Measurements from ENCODE around the gene TM9SF4.
"Not testable (repeated sequence)": the region's sequence is repeated elsewhere in the genome, so short reads cannot be mapped to it uniquely, and the experiment has no call there.

Gene TM9SF4

DNA sequence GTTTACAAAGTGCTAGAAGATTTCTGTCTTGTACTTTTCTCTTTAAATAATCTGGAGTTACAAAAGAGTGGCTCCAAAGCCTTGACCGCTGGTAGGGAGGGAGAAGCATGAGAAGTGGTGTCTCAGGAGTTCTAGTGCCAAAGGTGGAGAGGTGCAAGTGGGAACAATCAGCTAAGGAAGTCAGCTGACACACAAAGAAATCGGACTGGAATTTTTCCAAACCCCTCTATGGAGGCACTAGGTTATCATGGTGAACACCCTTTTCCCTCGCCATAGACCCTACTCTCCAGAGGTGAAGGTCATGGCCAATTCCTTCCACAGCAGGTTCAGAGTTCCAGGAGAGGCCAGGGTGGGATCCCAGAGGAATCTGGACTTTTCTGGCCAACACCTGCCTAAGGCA is 83.2 kb downstream of the TM9SF4 start:
- no peak for DNase-seq

DNA sequence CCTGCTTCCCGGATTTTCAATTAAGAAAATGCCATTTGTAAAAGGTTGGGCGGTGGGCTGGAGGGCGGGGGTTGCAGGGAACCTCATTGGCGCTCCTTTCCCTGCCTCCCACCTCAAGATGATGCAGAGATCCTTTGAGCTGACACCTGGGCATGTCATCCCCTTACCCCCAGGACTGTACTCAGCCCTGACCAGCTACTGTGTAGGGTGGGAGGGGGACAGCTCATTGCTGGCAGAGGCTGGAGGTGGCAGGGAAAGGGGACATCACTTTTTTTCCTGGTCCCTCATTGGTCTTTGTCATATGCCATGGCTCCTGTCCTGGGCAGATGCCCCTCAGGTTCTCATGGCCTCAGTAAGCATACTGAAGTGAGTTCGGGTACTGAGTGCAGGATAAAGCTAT is 83.8 kb downstream of the TM9SF4 start:
- not testable (repeated sequence) for DNase-seq

DNA sequence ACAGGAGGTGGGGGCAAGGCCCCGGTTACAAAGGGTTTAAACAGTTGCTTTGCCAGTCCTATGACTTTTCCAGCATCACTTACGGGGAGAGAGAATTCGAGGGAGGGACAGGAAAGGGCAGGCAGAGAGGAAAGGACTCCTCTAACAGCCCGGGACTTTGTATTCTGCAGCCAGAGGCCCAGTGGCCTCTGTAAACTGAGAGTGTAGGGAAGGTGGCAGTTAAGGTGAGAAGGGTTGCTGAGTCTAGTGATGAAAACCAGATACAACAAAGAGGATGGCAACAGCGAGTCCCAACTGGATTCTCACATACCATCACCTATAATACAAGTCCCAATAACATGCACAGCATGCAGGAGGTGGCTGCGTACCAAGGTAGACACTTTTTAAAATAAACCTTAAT is 84.5 kb downstream of the TM9SF4 start:
- DNase-seq, result no peak

DNA sequence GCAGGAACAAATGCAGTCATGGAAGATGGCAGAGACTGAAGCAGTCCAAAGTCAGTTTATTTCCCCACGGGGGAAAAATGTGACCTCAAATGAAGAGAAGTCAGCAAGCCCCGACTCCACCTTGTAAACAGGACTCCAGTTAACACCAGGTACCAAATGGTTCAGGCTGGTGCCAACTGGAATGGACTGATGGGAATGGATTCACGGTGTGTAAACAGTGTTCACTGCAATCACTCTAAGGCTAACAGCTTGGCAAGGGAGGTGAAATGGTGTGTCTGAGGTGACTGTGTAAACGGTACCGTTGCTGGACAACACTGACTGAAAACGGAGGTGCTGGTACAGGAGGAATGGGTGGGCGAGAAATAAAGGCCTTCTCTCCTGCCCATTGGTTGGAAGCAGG is 86.1 kb downstream of the TM9SF4 start:
- DNase-seq, result no peak

DNA sequence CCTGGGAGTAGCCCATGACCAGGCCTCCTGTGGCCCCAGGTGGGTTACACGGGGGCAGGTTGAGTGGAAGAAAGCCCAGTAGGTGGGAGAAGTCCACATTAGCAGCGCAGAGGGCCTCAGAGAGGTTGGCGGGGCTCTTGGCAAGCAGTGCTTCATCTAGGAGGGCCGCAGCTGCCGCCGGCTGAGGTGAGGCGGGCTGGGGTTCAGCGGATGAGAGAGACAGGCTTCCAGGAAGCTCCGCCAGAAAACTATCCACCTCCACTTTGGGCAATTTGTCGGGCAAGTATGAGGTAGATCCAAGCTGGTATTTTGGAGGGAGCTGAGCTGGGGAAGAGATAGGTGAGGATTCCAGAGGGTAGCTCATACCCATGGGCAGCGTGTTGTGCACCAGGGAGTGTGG is 87.1 kb downstream of the TM9SF4 start:
- DNase-seq, result not testable (repeated sequence)

DNA sequence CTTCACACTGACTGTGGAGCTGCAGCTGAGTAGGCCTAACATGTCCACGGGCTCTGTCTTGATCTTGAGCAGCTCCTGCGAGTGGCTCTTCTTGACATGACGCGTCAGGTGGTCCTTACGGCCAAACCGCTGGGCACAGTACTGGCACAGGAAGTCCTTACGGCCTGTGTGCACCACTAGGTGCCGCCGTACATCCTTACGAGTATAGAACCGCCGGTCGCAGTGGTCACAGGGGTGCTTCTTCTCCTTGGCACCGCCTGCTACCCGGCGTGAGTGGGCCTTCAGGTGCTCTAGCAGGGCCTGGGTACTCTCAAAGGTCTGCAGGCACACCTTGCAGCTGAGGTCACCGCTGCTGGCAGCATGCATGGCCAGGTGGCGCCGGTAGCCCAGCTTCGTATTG is 87.6 kb downstream of the TM9SF4 start:
- DNase-seq, result not testable (repeated sequence)

DNA sequence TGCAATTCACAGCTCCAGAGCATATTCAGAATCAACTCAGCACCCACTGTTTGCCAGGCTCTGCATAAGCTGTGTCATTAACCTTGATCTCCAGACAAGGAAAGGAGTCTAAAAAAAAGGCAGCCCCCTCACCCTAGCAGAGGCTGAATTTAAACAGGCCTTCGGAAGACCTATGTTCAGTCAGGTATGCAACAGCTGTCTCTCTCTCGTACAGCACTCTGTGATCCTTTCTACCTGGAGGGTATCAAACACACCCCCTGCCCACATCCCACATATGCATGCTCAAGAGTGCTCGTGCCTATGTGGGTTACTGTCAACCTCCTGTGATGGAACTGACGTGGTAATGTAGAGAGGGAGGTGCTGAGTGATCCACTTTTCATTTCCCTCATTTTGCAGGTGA is 89.5 kb downstream of the TM9SF4 start:
- no peak for DNase-seq

DNA sequence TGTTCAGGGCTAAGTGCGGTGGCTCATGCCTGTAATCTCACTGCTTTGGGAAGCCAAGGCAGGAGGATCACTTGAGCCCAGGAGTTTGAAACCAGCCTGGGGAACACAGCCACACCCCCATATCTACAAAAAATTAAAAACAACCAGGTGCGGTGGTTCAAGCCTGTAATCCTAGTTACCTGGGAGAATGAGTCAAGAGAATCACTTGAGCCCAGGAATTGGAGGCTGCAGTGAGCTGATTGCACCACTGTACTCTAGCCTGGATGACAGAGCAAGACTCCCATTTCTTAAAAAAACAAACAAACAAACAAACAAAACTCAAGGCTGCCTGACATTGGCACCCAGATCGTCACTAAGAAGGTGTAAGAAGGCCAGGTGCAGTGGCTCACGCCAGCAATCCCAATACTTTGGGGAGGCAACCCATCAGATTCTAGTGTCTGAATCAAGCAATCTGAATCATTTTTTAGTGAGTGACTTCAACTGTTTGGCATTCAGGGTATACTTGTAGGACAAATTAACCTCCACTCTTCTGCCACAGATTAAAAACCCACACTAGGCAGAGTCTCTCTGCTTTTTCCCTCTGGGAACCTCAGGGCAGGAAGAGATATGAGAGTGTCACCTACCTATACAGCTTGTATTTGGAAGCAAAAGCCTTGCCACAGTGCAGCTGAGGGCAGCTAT is 91.9 kb downstream of the TM9SF4 start:
- no peak for DNase-seq

DNA sequence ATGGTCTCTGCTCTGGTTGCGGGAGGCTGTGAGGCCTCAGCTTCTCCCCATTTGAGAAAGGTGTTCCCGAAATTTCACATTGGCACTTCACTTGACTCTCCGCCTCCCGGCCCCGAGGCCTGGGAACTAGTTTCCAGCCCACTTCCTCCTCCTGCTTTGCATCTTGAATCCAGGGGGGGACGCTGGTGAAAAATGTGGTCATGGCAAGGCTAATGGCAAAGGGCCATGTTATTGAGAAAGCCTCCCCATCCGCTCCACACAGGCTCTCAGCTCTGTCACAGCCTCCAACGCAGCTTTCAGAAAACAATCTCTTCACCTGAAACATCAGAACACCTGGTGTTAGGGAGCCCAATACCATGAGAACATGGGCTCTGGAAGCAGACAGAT is 92.5 kb downstream of the TM9SF4 start:
- DNase-seq, result no peak

DNA sequence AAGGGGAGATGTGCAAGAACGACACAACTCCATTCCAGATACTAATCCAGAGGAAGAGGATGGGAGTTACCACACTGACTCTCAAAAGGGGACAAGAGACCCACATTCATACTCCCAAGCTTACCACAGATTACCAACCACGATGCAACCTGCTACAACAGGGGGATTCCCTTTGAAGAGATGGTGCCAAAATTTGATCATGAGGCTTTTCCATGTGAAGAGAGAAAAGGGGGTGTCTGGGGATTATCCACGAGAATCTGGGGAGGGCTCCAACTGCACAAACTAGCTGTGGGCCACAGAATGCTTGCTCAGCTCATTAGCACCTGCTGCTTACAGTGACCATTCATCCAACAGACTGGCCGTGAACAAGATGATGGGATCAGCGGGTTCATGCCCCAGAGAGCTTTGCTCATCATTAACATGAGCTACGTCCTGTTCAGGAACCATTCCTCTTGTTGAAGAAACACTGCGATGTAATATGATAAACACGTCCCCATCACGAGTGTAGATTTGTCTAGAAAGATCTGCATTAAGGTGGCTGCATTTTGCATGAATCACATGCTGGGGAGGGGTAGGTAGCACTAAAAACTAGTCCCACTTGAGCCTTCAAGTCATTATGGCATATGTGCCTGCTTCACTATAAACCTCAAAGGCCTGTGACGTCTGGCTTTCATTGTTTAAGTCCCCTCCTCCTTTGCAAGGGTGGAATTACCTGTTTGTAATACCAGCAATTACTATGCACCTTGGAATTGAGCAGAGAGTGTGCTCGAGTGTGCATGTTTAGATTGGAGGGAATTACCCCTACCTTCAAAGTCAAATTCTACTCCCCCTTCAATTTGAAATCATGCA is 94.1 kb downstream of the TM9SF4 start:
- DNase-seq, result no peak

DNA sequence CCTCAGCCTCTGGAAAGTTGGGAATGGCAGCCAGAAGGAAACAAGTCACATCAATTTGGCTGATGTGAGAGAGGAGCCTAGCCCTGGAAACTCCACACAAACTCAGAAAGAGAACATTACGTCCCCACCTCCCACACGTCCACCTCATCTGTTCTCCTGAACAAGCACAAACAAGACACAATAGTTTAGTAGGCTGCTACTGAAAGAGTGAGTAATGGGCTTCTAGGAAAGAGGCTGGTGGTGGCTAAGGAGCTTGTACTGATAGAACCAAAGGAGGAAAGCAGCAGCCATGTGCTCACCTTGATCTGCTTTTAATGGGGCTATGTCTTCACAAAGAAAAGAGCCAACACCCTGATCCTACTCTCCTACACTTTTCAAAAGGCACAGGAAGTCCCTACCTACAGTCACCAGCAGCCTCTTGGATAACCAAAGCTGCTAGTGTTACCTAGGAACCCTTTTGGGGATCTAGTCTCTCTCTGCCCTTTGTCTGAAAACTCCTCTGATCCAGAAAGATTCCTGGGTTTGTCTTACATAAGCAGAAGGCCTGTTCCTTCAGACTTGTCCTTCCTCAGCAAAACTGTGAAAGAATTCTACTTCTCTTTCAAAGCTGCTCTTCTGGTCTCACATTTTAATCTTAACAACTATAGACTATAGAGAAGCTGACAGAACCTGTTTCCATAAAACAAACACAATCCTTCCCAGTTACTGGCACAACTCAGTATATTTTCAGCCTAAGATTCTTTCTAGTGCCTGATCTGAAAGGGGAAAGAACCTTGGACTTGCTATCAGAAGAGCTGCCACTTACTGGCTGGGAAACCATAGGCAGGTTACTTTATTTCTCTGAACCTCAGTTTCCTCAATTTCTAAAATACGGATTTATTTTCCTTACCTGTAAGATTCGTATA is 94.9 kb downstream of the TM9SF4 start:
- no peak for DNase-seq

DNA sequence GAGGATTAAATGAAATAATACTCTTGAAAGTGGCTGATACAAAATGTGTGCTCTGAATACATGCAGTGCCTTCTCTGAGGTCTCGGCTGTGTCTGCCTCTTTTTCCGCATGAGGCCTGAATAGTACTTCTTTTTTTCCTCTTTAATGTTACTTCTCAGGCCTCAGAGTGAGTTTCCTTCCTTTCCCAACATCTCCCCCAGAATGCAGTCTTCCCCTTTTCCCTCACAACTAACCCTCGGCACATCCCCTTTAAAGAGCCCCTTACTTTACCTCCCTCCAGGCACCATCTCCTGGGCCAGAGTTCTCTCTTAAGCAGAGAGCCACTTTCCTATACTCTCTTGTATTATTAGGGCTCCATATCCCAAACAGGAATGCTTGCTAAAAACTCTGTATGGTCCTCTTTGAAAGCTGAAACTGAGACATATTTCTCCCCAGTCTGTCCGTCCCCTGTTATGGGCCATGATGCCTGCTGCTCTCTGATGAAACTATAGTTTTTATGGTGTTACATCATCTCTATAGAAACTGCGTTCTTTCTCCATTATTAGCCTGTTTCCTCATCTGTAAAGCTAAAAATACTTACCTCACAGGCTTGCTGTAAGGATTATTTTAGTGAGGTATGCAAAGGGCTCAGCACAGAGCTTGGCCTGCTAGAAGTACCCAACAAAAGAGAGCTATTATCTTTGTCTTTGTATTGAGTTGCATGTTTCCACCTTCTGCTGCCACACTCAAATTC is 95.8 kb downstream of the TM9SF4 start:
- no peak for DNase-seq

DNA sequence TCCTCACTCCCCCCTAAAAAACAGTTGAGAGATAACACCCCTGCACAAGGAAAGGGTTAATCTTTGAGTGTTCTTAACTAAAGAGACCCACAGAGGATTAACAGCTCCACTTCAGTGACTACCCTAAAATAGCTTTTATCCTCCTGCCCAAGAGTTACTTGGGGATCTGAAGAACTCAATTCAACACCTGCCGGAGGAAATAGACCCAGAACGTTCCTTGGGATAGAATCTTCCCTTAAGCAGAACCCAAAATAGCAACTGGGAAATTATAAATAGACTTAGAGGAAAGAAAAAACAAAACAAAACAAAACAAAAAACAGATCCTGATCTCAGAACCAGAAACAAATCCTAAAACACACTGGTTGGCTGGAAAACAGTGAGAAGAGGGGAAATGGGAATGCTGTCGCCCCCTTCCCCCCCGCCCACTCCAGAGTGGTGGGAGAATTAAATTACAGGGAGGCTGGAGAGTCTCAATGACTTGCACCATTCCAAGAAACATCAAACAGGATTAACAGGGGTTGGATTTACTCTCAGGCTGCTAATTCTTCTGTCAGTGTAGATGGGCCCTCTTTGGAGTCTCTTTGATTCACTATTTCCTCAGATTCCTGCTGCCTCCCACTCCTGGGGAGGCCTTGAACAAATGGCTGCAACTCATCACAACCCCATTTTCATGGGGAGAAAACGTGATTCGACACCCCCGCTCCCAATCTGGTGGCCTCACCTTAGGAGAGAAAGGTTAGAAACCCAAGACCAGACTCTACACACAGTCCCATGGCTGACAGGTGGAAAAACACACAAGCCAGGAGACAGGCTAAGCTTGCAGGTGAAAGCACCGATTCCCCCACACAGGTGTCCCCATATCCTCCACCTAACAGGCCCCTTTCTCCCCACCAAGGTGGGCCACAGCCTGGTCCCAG is 96.6 kb downstream of the TM9SF4 start:
- DNase-seq, result no peak

DNA sequence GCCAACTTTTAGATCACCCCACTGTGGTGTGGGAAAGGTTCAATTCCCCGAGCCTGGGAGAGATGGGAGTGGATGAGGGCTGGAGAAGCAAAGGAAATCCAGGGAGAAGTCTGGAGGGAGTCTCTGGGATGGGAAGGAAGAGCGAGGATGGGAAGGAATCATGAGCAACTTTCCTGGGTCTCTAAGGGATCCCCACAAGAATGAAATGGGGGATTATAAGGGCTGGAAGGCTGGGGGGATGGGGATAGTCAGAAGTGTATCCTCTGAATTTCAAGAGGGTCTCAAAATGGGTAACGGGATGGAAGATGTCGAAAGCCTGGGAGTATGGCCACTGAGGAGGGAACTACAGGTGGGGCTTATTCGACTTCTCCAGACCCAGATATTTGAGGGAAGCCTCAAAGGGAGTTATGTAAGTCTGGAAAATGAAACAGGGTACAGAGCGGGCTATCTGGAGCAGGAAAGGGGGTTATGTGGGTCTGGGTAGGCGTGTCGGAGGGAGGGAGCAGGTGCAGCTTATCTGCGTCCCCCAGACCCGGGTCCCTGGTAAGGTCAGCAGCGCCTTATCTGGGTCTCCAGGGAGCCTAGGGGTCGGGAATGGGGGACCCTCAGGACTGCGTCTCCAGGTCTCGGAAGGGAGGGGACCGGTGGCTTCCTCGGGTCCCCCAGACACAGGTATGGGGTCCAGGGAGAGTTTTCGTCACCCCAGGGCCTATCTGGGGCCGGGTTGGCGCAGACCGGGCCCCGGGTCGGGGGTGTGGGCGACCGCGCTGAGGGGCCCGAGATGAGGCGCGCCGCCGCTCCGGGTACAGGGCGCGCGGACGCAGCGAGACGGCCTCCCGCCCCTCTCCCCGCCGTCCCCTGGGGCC is 97.5 kb downstream of the TM9SF4 start:
- DNase-seq, result peak in 1 of 2 experiments; percentile 32

DNA sequence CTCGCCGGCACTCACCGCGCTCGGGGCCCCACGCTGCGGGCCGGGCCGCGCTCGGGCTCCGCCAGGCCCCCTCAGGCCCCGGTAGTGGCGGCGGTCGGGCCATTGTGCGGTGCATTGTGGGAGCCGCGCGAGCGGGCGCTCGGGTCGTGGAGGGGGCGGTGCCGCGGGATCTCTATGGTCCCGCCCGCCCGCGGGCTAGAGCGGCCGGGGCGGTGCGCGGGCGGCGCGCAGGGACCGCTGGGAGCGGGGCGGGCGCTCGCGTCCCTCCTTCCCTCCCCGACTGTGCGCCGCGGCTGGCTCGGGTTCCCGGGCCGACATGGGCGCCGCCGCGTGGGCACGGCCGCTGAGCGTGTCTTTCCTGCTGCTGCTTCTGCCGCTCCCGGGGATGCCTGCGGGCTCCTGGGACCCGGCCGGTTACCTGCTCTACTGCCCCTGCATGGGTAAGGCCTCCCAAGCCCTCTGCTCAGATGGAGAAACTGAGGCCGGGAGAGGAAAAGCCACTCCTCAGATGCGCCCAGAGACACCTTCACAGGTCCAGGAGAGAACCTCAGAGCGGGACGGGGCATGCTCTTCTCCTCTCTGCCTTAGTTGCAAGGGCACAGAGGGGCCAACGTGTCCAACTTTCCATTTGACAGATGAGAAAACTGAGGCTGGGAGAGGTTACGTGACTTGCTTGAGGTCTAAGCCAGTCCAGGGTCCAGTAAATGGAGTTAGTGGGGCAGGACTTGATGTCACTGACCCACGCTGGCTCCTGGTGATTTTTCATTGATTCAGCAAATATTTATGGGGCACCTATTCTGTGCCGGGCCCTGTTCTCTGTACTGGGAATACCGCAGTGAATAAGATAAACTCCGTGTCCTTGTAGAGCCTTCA is 98.3 kb downstream of the TM9SF4 start, which contains the start of the genes PLAGL2 and POFUT1:
TSS of gene PLAGL2 (minus strand) at position 118 of the 873 bp plus-strand sequence. CDS start 5,565 bp downstream, outside the sequence.
TSS of gene POFUT1 (plus strand) at position 255 of the 873 bp plus-strand sequence. CDS start at position 317, 62 bp downstream.
- DNase-seq, result peak; percentile 51 to 97

DNA sequence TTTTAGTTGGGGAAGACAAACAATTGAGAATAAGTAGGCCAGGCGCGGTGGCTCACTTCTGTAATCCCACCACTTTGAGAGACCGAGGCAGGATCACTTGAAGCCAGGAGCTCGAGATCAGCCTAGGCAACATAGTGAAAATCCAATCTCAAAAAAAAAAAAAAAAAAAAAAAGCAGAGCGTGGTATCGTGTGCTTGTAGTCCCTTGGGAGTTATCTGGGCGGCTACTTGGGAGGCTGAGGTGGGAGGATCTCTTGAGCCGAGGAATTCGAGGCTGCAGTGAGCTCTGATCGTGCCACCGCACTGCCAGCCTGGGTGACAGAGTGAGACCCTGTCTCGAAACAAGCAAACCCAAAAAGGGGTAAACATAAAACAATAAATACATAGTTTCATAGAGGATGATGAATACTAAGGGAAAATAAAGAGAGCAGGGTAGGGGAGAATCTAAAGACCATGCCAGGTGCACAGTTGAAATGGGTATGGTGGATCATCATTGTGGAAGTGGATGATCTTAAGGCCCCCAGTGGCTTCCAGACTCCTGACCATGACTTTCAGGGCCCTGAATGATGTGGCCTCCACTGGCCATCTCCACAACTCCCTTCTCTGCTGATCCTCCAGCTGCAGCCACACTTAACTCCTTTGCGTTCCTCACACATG is 99.1 kb downstream of the TM9SF4 start:
- no peak for DNase-seq

DNA sequence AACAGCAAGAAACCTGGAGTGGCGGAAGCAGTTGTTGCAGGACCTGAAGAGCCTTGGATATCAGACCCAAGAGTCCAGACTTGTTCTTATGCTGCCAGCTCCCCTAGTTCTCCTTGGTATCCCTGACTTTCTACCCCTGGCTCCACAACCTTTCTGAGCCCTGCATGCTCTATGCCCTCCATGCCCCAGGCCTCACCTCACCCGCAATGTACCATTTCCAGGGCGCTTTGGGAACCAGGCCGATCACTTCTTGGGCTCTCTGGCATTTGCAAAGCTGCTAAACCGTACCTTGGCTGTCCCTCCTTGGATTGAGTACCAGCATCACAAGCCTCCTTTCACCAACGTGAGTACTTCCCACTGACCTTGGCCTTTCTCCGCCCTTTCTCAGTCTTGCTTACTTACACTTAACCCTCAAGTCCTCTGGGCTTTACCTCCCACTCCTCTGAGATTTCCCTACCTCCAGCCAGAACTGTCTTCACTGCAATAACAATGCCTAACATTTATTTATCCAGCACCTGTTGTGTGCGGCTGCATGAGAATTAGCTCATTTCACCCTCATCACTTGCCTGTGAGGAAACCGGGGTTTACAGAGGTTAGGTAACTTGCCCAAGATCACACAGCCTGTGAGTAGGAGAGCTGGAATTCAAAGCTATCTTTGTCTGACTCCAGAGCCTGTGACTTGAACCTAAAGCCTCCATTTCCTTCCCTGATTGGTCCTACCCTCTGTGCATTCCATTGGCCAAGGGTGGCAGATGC is 100.5 kb downstream of the TM9SF4 start:
- no peak for DNase-seq

DNA sequence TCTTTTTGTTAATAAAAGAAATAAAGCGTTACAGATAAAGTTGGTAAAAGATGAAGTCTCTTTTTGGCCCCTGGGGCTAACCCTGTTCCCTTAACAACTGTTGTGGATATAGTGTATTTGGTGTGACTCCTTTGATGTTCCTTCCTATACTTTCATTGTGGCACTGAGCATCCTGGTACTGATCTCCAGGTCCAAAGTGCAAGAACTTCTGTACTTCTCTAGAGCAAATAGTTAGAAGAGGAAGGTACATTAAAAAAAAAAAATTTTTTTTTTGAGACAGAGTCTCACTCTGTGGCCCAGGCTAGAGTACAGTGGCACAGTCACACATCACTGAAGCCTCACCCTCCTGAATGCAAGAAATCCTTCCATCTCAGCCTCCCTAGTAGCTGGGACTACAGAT is 104.4 kb downstream of the TM9SF4 start:
- no peak for DNase-seq

Data from NCI-H526 (cell line).